ENCODE data around the gene ZFR2. TPM values are rescaled to one million over a fixed set of nuclear protein-coding genes. Genes with fewer than 3 reads are reported as not detected.
"Not testable (repeated sequence)": the region's sequence is repeated elsewhere in the genome, so short reads cannot be mapped to it uniquely, and the experiment has no call there.

ZFR2 gene
- total and polyA plus RNA-seq, 9 donors: under 0.01 to 0.23 (median 0.09) TPM; not detected in 2

GRCh38 chr19:3817761-3818160 lies 51.1 kb downstream of the ZFR2 start:
- 84% methylated on average over 7 of the region's 8 CpGs for WGBS (ENCODE audit: insufficient coverage)
- DNase-seq: no peak
- H3K36me3 ChIP-seq (ENCODE audit: control insufficient read depth, insufficient read depth, low read length): no peaks in the 10 kb centered on the region
- H3K27ac ChIP-seq (ENCODE audit: low read length): no peak overlapping the region
- peaks cover 3% of the 10 kb centered on the region for H3K27me3 ChIP-seq (ENCODE audit: control insufficient read depth, insufficient read depth, low read length)
- peaks cover 3% of the 10 kb centered on the region for H3K4me1 ChIP-seq (ENCODE audit: control insufficient read depth, insufficient read depth, low read length)
- H3K9me3 ChIP-seq (replicated peaks; ENCODE audit: control insufficient read depth, low read depth, low read length): no peaks in the 10 kb centered on the region
- no peak overlapping the region for H3K4me3 ChIP-seq (ENCODE audit: low read length)

- DNase-seq: no peak
- WGBS (ENCODE audit: insufficient coverage): 87% methylated on average over 45 of the region's 45 CpGs
- H3K9me3 ChIP-seq (replicated peaks; ENCODE audit: control insufficient read depth, low read depth, low read length): no peaks in the 10 kb centered on the region
- no peaks in the 10 kb centered on the region for H3K36me3 ChIP-seq (ENCODE audit: control insufficient read depth, insufficient read depth, low read length)
- peaks cover 4% of the 10 kb centered on the region for H3K4me1 ChIP-seq (ENCODE audit: control insufficient read depth, insufficient read depth, low read length)
- no peak overlapping the region for H3K27ac ChIP-seq (ENCODE audit: low read length)
- no peaks in the 10 kb centered on the region for H3K27me3 ChIP-seq (ENCODE audit: control insufficient read depth, insufficient read depth, low read length)
- H3K4me3 ChIP-seq (ENCODE audit: low read length): no peak overlapping the region
Observed at GRCh38 chr19:3816566-3817218, 52.1 kb downstream of the ZFR2 start.

- H3K27ac ChIP-seq (ENCODE audit: low read length); DNase-seq; H3K9me3 ChIP-seq (replicated peaks; ENCODE audit: control insufficient read depth, low read depth, low read length); H3K27me3 ChIP-seq (ENCODE audit: control insufficient read depth, insufficient read depth, low read length); H3K4me1 ChIP-seq (ENCODE audit: control insufficient read depth, insufficient read depth, low read length); H3K4me3 ChIP-seq (ENCODE audit: low read length); H3K36me3 ChIP-seq (ENCODE audit: control insufficient read depth, insufficient read depth, low read length): not testable (repeated sequence)
- 88% methylated on average over 8 of the region's 9 CpGs for whole genome bisulfite sequencing (ENCODE audit: insufficient coverage)
Observed at GRCh38 chr19:3816148-3816547, 52.7 kb downstream of the ZFR2 start.

DNA sequence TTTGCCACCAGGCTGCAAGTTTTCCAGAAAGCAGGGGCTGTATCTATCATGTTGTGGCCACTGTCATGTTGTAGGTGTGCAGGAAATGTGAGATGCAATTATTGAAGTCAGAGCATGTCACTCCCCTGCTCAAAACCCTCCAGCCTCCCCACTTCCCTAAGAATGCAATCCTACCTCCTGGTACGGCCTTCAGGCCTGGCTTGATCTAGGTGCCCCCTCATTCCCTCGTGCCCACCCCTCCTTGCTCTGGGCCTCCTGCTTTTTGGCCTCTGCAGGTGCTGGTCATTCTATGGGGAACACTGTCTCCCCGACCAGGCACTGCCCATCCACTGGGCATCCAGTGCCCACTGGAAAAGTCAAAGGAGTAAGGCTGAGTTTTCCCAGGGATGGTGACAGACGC lies 54.2 kb downstream of the ZFR2 start:
- no peak overlapping the region for H3K27ac ChIP-seq (ENCODE audit: low read length)

GRCh38 chr19:3813473-3814392 lies 55.1 kb downstream of the ZFR2 start:
- peaks cover 4% of the 10 kb centered on the region for H3K4me1 ChIP-seq (ENCODE audit: control insufficient read depth, insufficient read depth, low read length)
- DNase-seq: no peak
- H3K36me3 ChIP-seq (ENCODE audit: control insufficient read depth, insufficient read depth, low read length): no peaks in the 10 kb centered on the region
- no peak overlapping the region for H3K27ac ChIP-seq (ENCODE audit: low read length)
- WGBS (ENCODE audit: insufficient coverage): 79% methylated on average over 16 of the region's 22 CpGs
- H3K27me3 ChIP-seq (ENCODE audit: control insufficient read depth, insufficient read depth, low read length): no peaks in the 10 kb centered on the region
- H3K4me3 ChIP-seq (ENCODE audit: low read length): no peak overlapping the region
- no peaks in the 10 kb centered on the region for H3K9me3 ChIP-seq (replicated peaks; ENCODE audit: control insufficient read depth, low read depth, low read length)

More for the DNA sequence above, 54.2 kb downstream of the ZFR2 start:
- H3K4me3 ChIP-seq (ENCODE audit: low read length): no peak overlapping the region
- H3K36me3 ChIP-seq (ENCODE audit: control insufficient read depth, insufficient read depth, low read length): no peaks in the 10 kb centered on the region
- H3K27me3 ChIP-seq (ENCODE audit: control insufficient read depth, insufficient read depth, low read length): no peaks in the 10 kb centered on the region
- peaks cover 4% of the 10 kb centered on the region for H3K4me1 ChIP-seq (ENCODE audit: control insufficient read depth, insufficient read depth, low read length)
- no peaks in the 10 kb centered on the region for H3K9me3 ChIP-seq (replicated peaks; ENCODE audit: control insufficient read depth, low read depth, low read length)
- 83% methylated on average over 3 of the region's 4 CpGs for WGBS (ENCODE audit: insufficient coverage)
- no peak for DNase-seq

DNA sequence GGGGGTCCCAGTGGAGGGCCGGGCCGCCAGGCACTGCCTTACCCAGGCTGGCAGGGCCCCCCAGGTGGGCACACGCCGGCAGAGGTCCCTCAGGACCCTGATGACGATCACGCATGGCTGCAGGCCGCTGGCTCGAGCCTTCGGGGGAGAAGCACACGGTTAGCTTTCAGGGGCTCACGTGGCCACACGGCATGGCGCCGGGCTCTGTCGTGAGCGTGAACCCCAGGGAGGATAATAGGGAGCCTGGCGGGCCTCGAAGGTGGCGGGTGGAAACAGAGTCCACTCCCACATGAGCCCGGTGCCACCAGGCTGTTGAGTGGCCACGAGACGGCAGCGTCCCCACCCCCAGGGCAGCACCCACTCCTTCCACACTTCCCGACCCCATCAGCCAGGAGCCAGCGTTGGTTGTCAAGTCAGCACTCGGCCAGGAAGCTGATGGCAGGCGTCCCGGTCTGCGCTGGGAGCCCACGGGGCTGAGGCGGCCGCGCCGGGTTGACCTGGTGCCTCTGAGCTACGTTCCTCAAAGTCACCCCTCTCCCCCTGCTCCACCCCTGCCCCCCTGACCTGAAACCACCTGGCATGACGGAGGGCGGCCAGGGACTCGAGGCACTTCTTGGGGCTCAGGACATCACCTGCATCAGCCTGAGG lies 58.0 kb downstream of the ZFR2 start:
- H3K36me3 ChIP-seq (ENCODE audit: control insufficient read depth, insufficient read depth, low read length): no peaks in the 10 kb centered on the region
- peaks cover 4% of the 10 kb centered on the region for H3K4me1 ChIP-seq (ENCODE audit: control insufficient read depth, insufficient read depth, low read length)
- H3K4me3 ChIP-seq (ENCODE audit: low read length): no peak overlapping the region
- WGBS (ENCODE audit: insufficient coverage): 66% methylated on average over 30 of the region's 38 CpGs
- no peaks in the 10 kb centered on the region for H3K9me3 ChIP-seq (replicated peaks; ENCODE audit: control insufficient read depth, low read depth, low read length)
- no peaks in the 10 kb centered on the region for H3K27me3 ChIP-seq (ENCODE audit: control insufficient read depth, insufficient read depth, low read length)
- DNase-seq: no peak
- no peak overlapping the region for H3K27ac ChIP-seq (ENCODE audit: low read length)

DNA sequence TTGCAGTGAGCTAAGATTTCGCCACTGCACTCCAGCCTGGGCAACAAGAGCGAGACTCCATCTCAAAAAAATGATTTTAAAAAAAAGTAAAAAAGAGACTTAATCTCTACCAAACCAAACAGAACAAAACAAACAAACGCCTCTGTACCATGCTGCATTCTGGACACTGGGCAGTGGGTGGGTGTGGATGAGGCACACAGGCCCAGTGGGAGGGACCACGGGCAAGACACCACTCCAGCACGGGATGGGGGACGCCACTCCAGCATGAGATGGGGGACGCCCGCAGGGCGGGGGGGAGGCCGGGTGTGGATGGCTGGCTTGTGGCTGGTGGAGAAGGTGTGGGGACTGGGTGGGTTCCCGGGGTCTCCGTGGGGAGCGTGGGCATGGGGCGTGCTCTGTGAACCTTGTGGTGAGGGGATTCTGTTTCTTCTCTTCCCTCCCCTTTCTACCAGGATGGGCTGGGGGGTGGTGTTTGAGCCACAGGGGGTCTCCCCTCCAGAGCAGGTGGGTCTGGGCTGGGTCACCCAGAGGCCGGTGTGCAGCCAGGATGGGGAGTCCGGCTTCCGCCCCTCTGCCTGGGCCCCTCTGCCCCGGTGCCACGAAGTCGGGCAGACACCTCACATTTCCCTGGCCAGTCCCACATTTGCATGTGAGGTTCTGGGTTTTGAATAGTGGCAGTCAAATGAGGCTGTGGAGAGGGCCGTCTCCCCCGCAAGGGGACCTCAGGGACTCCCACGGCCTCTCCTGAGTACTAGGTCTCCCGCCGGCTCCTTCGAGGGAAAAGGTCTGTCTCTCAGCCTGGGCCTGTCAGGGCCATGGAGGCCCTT lies 58.7 kb downstream of the ZFR2 start:
- Histone ChIP-seq H3K27me3 (ENCODE audit: control insufficient read depth, insufficient read depth, low read length) (no peaks in the 10 kb centered on the region), H3K9me3 (replicated peaks; ENCODE audit: control insufficient read depth, low read depth, low read length) (no peaks in the 10 kb centered on the region), H3K27ac (ENCODE audit: low read length) (no peak overlapping the region), H3K4me3 (ENCODE audit: low read length) (no peak overlapping the region), H3K36me3 (ENCODE audit: control insufficient read depth, insufficient read depth, low read length) (no peaks in the 10 kb centered on the region), H3K4me1 (ENCODE audit: control insufficient read depth, insufficient read depth, low read length) (peaks cover 4% of the 10 kb centered on the region)
- WGBS (ENCODE audit: insufficient coverage): 72% methylated on average over 9 of the region's 26 CpGs
- no peak for DNase-seq

DNA sequence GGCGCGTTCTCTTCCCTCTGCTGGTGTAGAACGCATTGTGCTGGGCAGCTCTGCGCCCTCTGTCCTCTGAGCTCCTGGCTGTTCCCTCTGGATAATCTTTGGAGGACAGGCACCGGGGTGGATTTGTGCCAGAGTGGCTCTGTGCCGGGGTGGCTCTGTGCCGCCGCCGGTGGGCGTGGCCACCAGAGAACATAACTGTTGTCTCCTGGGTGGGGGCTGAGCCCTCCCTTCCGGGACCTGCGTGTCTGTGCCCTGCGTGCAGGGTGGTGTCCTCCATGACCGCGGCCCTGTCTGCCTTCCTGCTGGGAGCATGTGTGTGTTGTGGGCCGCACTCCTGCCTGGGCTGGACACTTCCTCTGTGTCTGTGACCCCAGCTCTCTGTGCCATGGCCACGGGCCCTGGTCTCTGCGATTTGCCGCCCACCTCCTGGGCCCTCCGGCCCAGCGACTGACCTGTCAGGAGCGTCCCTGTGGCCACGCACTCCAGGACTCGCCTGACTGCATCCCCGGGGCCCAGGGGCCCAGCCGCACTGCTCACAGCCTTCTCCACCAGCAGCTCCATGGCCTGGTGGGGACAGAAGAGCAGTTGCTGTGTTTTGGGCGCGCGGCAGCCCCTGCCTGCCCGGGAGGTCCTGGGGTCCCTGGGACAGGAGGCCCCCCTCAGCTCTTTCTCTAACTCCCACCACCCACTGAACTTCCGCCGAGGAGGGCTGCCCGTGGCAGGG lies 60.3 kb downstream of the ZFR2 start:
- H3K27ac ChIP-seq (ENCODE audit: low read length): no peak overlapping the region
- 80% methylated on average over 28 of the region's 33 CpGs for WGBS (ENCODE audit: insufficient coverage)
- H3K36me3 ChIP-seq (ENCODE audit: control insufficient read depth, insufficient read depth, low read length): no peaks in the 10 kb centered on the region
- no peak overlapping the region for H3K4me3 ChIP-seq (ENCODE audit: low read length)
- no peak for DNase-seq
- peaks cover 4% of the 10 kb centered on the region for H3K27me3 ChIP-seq (ENCODE audit: control insufficient read depth, insufficient read depth, low read length)
- H3K9me3 ChIP-seq (replicated peaks; ENCODE audit: control insufficient read depth, low read depth, low read length): no peaks in the 10 kb centered on the region
- peaks cover 4% of the 10 kb centered on the region for H3K4me1 ChIP-seq (ENCODE audit: control insufficient read depth, insufficient read depth, low read length)

DNA sequence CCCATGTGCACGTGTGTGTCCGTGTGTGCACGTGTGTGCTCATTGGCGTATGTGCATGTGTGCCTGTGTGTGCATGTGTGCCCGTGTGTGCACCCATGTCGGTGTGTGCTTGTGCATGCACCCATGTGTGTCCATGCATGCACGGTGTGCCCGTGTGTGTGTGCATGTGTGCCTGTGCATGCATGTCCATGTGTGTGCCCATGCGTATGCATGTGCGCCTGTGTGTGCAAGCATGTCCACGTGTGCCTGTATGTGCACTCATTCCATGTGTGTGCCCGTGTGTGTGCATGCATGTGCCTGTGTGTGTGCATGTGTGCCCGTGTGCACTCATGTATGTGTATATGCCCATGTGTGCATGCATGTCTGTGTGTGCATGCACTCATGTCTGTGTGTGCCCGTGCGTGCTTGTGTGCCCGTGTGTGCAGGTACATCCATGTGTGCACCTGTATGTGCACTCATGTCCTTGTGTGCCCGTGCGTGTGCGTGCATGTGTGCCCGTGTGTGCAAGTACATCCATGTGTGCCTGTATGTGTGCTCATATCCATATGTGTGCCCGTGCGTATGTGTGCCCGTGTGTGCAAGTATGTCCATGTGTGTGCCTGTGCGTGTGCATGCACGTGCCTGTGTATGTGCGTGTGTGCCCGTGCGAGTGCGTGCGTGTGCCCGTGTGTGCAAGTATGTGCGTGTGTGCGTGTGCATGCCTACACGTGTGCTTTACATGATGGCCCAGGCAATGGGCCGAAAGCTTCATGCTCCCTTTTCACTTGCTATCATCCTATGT lies 61.1 kb downstream of the ZFR2 start:
- H3K27me3 ChIP-seq (ENCODE audit: control insufficient read depth, insufficient read depth, low read length): peaks cover 11% of the 10 kb centered on the region
- no peak overlapping the region for H3K4me3 ChIP-seq (ENCODE audit: low read length)
- no peak overlapping the region for H3K27ac ChIP-seq (ENCODE audit: low read length)
- no peaks in the 10 kb centered on the region for H3K9me3 ChIP-seq (replicated peaks; ENCODE audit: control insufficient read depth, low read depth, low read length)
- no peaks in the 10 kb centered on the region for H3K36me3 ChIP-seq (ENCODE audit: control insufficient read depth, insufficient read depth, low read length)
- DNase-seq: no peak
- 93% methylated on average over 35 of the region's 35 CpGs for WGBS (ENCODE audit: insufficient coverage)
- H3K4me1 ChIP-seq (ENCODE audit: control insufficient read depth, insufficient read depth, low read length): peaks cover 4% of the 10 kb centered on the region
